DND-41 (cell line): Measurements from ENCODE around the gene IFIT1B.

Source experiments
- ATAC-seq: fragments of 200-7000 bp; cut with Tn5 transposase; 3 replicates; pipeline ENCODE4 v1.9.1; 2021; ENCODE audit warnings: low read depth; ENCODE audit not compliant: insufficient read depth
- DNase-seq: peaks from one replicate; pipeline ENCODE4 v3.0.0-alpha.2; 2020
- H2AFZ ChIP-seq: 2 replicates; pipeline ENCODE4 v1.6.0; 2012; ENCODE audit warnings: low read depth, low read length
- H3K27ac ChIP-seq: 2 replicates; pipeline ENCODE4 v1.5.1; 2012; ENCODE audit warnings: low read length, inconsistent platforms
- H3K27me3 ChIP-seq: fragments of 200-600 bp; sonication (generic); 2 replicates; pipeline ENCODE4 v1.6.0; 2012; ENCODE audit warnings: low read length, mild to moderate bottlenecking, inconsistent platforms; ENCODE audit not compliant: insufficient read depth, poor library complexity
- H3K36me3 ChIP-seq: 2 replicates; pipeline ENCODE4 v1.5.1; 2012; ENCODE audit warnings: low read length, inconsistent platforms; ENCODE audit not compliant: insufficient read depth
- H3K4me1 ChIP-seq: 2 replicates; pipeline ENCODE4 v1.5.1; 2012; ENCODE audit warnings: mild to moderate bottlenecking, low read length; ENCODE audit not compliant: insufficient read depth
- H3K4me2 ChIP-seq: 2 replicates; pipeline ENCODE4 v1.6.0; 2012; ENCODE audit warnings: mild to moderate bottlenecking, moderate library complexity, low read length, inconsistent platforms; ENCODE audit not compliant: insufficient read depth
- H3K4me3 ChIP-seq, 2 experiments: fragments of 200-600 bp in 1 of 2; shearing (Covaris generic) in 1 of 2; 2 replicates each; pipeline ENCODE4 v1.5.1; 2012 to 2016; ENCODE audit warnings: inconsistent platforms in 2 of 2, low read length in 2 of 2, mild to moderate bottlenecking in 2 of 2, low read depth in 1 of 2, moderate library complexity in 1 of 2
- H3K79me2 ChIP-seq: 2 replicates; pipeline ENCODE4 v1.6.0; 2012; ENCODE audit warnings: low read length, inconsistent platforms; ENCODE audit not compliant: insufficient read depth
- H3K9ac ChIP-seq: 2 replicates; pipeline ENCODE4 v1.6.0; 2012; ENCODE audit warnings: low read depth, mild to moderate bottlenecking, inconsistent platforms, low read length, moderate library complexity
- H3K9me3 ChIP-seq: 2 replicates; pipeline ENCODE4 v1.5.1; 2012; ENCODE audit warnings: low read length, moderate library complexity, mild to moderate bottlenecking, inconsistent platforms; ENCODE audit not compliant: insufficient read depth, severe bottlenecking
- H4K20me1 ChIP-seq: 2 replicates; pipeline ENCODE4 v1.6.0; 2012; ENCODE audit warnings: low read length; ENCODE audit not compliant: insufficient read depth
- CTCF ChIP-seq: IDR thresholded peaks from 2 replicates; pipeline ENCODE4 v1.5.1; 2012; ENCODE audit warnings: borderline replicate concordance, low read length, moderate library complexity, mild to moderate bottlenecking; ENCODE audit not compliant: poor library complexity, severe bottlenecking; ENCODE audit errors: extremely low read depth
- EZH2 ChIP-seq: IDR thresholded peaks from 3 replicates; pipeline ENCODE4 v1.6.1; 2012; ENCODE audit warnings: borderline replicate concordance, low read depth, mild to moderate bottlenecking, moderate library complexity, low read length, inconsistent platforms; ENCODE audit not compliant: severe bottlenecking

The IFIT1B gene

GRCh38 chr10:89368129-89368528 lies 9.7 kb upstream of the IFIT1B start:
- no peak for DNase-seq
- no peak for ATAC-seq
- no peak overlapping the region for H2AFZ ChIP-seq
- no peaks in the 10 kb centered on the region for H3K4me1 ChIP-seq
- no peak overlapping the region for H3K4me3 ChIP-seq
- no peak overlapping the region for H3K4me2 ChIP-seq
- no peaks in the 10 kb centered on the region for H3K9me3 ChIP-seq
- H3K9ac ChIP-seq = no peak overlapping the region
- H3K27me3 ChIP-seq = no peaks in the 10 kb centered on the region
- no peak overlapping the region for H3K27ac ChIP-seq
- no peaks in the 10 kb centered on the region for H3K36me3 ChIP-seq
- no peaks in the 10 kb centered on the region for H3K79me2 ChIP-seq
- TF ChIP-seq EZH2 = no peak
- no peak for TF ChIP-seq CTCF
- no peaks in the 10 kb centered on the region for H4K20me1 ChIP-seq

GRCh38 chr10:89369156-89370105 lies 8.4 kb upstream of the IFIT1B start:
- DNase-seq = no peak
- H3K4me1 ChIP-seq = no peaks in the 10 kb centered on the region

GRCh38 chr10:89371079-89371478 lies 6.8 kb upstream of the IFIT1B start:
- no peaks in the 10 kb centered on the region for H3K9me3 ChIP-seq
- no peaks in the 10 kb centered on the region for H3K27me3 ChIP-seq
- no peaks in the 10 kb centered on the region for H3K79me2 ChIP-seq
- DNase-seq (no peak), ATAC-seq (no peak)
- H3K9ac ChIP-seq = no peak overlapping the region
- TF ChIP-seq EZH2 = no peak
- no peak for TF ChIP-seq CTCF
- H3K4me2 ChIP-seq = no peak overlapping the region
- no peaks in the 10 kb centered on the region for H4K20me1 ChIP-seq
- no peak overlapping the region for H2AFZ ChIP-seq
- no peak overlapping the region for H3K27ac ChIP-seq
- H3K4me1 ChIP-seq = no peaks in the 10 kb centered on the region
- no peaks in the 10 kb centered on the region for H3K36me3 ChIP-seq
- no peak overlapping the region for H3K4me3 ChIP-seq

More at GRCh38 chr10:89369156-89370105, 8.4 kb upstream of the IFIT1B start:
- no peak overlapping the region for H3K4me2 ChIP-seq
- no peaks in the 10 kb centered on the region for H3K9me3 ChIP-seq
- no peak overlapping the region for H3K4me3 ChIP-seq
- peak; percentile 53; the same call in 1 of the 3 replicates for ATAC-seq
- H4K20me1 ChIP-seq = no peaks in the 10 kb centered on the region
- no peak overlapping the region for H3K27ac ChIP-seq
- H3K9ac ChIP-seq = no peak overlapping the region
- no peak for TF ChIP-seq EZH2
- peak; percentile 61 for TF ChIP-seq CTCF
- H3K27me3 ChIP-seq = no peaks in the 10 kb centered on the region
- H3K79me2 ChIP-seq = no peaks in the 10 kb centered on the region
- H2AFZ ChIP-seq = no peak overlapping the region
- H3K36me3 ChIP-seq = no peaks in the 10 kb centered on the region
